GM19239 (cell line): ENCODE results near the gene PRKCE.
A peak's percentile ranks its signal among the peaks of the same experiment; 100 is the strongest.

ENCODE experiments used
- DNase-seq: peaks from one replicate; pipeline ENCODE4 v3.0.0; 2011; ENCODE audit warnings: low spot score; ENCODE audit not compliant: insufficient read length
- FAIRE-seq: peaks from 2 replicates; lab custom pipeline; 2011; peaks lifted over from hg19 to GRCh38; lab: Jason Lieb, UNC

PRKCE gene

DNA sequence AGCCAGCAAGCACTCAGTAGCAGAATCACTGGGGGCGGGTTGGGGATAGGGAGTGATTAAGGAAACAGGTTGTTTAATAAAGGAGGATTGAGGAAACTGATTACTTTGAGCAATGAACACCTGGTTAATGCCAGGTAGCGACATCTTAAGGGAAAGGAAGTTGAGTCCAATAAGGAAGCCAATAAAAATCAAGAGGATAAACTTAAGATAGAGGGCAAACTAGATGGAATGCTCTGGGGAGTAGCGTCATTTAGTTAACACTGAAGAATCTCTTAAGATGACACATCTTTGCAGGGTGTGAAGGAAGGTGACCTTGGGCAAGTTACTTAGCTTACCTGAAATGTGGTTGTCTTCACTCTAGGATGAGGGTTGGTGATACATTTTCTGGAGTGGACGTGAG, 242.7 kb downstream of the PRKCE start:
- FAIRE-seq: peak; percentile 8
- no peak for DNase-seq

DNA sequence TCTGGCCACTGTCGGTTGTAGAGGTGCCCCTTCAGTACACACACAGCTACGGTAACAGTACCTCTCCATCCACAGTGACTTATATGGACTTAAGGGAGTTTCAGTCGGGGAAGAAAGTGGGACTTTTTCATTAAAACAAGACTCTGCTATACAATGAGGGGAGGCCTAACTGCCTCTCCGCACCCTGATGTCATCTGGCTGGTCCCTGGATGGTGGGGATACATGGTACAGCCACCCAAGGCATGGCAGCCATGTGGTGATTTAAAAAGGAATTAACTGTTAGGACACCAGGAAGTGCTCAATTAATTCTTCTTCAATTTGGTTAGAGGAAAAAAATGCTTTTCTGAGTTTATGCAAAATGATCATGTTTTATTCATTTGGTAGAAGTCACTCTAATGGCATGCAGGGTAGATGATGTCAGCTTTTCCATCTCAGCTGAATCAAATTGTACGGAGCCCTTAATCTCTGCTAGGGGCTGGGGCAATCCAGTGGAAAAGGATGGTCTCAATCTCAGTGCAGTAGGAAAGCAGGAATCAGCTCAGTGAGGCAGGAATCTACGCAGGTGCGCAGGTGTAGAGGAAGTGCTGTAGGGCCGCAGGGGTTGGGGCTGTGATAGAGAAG, 243.9 kb downstream of the PRKCE start:
- FAIRE-seq (no peak), DNase-seq (no peak)

DNA sequence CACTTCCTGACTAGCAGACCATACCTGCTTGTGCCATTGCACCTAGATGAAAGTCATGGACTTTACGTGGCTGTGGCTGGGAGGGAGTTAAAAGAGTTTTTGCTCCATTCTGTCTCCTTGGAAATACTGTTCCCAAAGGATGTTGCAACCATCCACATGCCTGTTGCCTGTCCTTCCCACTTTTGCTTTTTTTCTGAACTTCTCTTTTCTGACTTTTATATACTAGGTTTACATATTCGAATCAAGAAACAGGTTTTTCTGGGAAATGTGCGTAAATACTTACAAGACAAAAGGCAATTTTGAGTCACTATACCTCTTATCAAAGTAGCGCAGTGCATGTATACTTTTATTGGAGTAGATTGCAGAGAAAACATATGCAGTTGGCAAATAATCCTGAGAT, 244.8 kb downstream of the PRKCE start:
- no peak for FAIRE-seq
- DNase-seq: no peak

DNA sequence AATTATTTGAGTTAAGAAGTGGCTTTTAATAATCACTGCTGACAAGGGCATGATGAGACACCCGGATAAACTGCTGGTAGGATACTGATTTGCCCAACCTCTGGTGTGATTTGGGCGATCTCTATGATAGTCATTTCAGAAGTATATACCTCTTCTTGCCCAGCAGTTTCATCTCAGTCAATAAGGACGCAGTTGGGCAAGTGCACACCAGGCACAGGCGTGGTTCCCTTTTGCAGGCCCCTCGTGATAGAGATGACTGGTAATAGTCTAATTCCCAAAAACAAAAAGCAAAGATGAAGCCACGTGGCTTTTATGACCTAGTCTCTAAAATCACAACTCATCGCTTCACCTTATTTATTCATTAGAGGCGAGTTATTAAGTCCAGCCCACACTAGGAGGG, 246.4 kb downstream of the PRKCE start:
- DNase-seq (no peak), FAIRE-seq (no peak)

DNA sequence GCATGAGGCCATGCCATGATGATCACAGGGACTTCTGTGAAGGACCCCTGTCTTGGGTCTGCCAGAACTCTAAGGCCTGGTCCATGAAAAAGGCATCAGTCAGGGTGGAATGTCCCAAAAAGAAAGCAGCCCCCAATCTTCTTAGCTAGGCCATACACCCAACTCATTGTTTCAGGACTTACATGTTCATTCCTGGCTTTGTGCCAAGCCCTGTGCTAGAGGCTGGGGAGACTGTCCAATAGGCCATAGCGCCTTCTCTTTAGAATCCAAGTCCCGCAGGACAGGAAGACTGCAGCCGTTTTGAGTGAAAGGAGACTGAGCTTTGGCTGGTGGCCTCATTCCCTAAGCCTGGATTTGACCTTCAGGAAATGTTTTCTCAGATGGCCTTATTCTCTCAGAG, 247.3 kb downstream of the PRKCE start:
- no peak for FAIRE-seq
- DNase-seq: no peak

DNA sequence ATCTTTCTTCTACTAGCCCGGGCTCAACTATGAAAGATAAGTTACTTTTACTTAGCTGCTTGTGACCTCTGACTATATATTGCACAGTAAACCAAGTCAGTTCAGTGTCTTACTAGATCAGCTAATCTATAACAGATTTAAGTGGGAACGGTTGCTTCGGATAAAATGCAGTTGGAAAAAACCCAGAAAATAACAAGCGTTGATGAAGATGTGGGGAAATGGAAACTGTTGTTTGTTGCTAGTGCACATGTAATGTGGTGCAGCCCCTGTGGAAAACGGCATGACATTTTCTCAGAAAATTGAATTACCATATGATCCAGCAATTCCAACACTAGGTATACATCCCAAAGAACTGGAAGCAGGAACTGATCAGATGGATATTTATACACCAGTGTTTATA, 248.5 kb downstream of the PRKCE start:
- no peak for FAIRE-seq
- no peak for DNase-seq

DNA sequence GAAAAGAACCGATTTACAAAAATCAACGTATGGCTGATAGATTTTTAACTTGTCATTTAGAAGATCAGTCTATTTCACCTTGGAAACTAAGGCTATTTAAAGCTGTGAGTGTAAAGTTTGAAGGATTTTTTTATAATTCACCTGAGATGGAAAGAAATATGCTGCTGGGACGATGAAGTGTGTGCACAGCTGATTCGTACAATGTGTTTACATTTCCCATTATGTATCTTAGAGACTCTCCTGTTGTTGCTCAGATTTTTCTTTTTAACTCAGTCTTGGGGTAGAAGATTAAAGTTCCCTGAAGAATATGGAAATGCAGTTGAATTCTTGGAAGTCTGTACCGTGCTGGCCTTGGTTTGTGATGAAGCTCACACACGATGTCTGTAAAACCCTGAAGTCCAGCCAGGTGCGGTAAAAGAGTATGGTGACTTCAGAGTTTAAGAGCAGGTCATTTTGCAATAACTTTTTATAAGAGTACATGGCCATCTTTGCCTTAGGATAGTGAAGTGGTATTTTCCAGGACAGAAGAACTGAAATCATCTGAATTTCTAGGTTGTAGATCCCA, 250.1 kb downstream of the PRKCE start:
- FAIRE-seq (no peak), DNase-seq (no peak)

DNA sequence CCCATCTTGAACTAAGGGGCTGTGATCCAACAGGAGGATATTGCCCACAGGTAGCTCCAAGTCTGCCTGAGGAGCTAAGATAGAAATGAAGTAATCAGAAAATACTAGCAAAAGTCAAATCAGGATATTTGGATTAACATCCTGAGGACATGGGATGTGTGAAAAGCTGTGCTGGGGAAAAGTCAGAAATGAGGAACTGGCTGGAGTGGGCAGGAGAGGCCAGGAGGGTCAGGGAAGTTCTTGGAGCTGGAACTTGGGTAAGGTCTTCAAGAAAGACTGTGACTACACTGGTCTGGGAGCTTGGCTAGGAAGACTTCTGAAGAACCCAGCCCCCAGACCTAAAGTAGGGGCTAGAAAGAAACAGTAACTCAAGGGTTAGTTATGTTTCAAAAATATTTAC, 250.9 kb downstream of the PRKCE start:
- DNase-seq: no peak
- FAIRE-seq: no peak

DNA sequence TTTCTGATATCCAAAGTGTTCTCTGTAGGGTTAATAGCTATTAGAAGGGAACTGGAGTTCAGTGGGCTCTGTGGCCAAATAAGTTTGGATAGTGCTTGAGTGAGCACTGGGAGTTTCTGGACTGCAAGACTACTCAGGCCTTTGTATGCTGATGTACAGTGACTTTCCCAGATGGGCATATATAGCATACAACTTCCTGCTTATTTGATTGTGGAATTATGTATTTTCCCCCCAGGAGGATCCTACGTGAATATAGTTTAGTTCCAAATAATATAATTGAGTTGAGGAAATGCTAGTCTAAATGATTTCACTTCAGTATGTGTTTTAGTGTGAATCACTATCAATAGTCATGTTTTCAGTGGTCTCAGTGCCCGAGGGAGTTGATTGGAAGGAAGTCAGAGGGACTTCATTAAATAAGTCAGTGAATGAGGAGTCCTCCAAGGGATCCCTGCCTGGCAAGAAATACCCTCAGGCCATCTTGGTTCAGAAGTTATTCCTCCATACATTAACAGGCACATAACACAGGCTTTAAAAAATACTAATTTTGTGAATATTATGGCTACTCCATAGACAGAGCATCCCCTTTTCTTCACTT, 251.4 kb downstream of the PRKCE start:
- DNase-seq: no peak
- no peak for FAIRE-seq

DNA sequence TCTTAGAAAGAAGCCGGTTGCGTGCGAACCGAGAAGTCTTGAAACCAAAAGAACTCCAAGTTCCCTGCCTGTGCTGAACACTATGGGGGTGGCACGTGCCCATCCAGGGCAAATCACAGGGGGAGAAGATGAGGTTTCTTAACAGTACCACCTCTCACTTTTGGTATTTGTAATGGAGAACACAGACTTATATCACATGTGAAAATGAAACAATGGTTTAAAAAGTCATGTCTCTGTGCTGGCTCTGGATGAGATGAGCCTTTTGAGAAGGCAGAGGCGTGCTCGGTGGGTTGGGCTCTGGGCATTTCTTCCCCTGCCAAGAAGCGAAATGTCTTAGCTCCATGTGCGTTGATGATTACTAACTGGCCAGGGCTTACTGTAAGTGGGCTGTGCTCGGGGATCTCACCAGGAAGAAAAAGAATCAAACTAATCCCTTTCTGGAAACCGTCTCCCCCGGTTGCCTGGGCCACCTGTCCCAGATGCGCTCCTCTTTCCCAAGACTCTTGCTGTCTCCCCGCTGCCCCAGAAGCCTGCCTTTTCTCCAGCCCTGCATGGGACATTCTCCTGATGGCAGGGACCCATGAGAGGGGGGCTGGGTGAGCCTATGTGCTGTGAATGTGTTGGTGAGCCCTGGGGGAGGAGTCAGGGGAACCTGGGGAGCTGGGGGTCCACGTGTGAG, 252.9 kb downstream of the PRKCE start:
- DNase-seq (peak; percentile 48), FAIRE-seq (peak; percentile 98)

DNA sequence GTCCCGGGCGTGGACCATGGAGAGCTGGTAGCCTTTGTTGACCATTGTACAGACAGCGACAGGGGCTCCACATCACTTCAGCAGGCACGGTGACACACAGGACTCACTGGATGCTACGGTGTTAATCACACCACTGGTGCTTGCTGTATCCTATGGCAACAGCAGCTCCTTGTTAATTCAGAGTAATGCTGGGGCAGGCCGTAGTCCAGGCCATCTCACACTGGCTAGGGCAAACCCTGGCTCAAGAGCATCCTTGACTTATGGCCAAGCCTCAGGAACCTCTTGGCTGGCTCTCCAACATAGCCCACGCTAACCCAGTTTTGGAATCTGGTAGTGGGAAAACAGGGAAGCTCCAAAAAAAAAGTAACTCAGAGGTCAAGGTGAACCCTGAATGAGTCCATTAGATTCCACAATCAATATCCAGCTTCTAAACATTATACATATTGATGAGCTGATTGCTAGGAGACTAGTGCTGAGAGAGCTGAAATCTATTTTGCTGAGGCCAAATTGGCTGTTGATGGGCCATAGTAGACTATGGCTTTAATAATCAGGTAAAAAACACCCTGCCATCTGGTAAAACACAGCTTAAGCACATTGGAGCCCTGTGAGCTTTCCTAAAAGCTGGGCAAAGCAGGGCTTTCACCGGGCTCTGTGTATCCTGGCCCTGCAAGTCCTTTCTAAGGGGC, 253.6 kb downstream of the PRKCE start:
- FAIRE-seq: no peak
- DNase-seq: no peak

DNA sequence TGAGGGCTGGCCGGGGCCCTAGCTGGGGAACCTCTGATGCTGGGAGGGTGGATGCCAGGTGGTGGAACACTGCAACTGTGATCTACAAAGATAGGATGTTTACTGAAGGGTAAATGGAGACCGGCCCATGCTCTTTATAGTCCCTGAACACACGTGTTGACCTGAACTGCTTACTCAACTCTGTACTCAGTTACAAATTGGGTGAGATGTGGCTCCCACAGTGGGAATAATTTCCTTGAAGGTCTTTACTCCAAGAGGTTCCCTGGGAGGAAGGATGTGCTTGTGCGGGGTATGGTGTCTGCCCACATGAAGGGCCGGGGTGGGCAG, 254.1 kb downstream of the PRKCE start:
- FAIRE-seq: peak; percentile 65
- no peak for DNase-seq

DNA sequence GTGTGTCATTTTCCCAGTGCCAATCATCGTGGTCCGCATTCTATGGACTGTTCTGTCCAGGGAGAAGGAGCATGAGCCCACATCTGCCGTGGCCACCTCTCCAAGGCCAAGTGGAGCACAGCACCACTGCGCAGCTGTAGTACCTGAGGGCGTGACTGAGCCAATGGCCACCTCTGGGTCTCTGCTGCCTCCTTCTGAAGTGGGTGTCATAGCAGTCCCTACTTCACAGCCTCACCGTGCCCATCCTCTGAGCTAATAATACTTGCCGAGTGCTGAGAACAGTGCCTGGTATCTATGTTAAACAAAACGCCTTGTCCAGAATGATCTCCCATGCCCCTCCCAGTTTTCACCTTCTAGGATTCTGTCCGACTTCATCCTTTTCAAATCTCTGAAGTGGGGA, 256.1 kb downstream of the PRKCE start:
- FAIRE-seq (no peak), DNase-seq (no peak)

DNA sequence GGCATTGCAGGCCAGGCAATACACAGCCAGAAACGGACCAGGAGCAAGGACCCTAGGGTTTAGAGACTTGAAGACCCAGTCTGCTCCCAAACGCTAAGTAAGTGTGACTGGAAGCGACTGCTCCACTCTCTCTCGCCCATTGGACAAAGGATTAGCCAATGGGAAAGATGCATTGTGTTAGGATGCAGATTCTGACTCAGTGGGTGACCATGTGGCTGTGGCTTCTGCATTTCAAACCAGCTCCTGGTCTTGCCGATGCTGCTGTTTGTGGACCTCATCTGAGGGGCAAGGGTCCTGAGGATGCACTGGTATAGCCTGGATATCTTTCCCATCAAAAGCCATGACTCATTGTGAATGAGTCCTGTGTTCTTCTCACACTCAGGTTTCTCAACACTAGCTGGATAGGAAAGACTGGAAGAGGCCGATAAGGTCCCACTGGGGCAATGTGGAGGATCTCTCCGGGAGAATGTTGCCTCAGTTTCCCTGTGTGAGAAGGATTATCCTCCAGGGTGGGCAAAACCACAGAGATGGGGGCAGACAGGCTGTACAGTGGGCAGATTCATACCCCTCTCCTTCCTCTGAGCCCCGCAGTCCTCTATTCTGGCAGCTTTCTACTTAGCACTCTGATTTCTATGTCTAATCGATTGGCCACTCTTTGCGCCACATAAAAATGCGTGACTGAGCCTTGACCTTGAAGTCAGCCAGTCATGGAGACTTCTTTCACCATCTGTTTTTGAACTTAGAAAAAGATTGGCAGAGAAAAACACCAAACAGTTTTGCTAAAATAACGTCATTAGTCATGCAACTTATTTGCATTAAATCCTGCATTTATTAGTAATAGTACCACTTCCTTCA, 257.1 kb downstream of the PRKCE start:
- FAIRE-seq (no peak), DNase-seq (no peak)

DNA sequence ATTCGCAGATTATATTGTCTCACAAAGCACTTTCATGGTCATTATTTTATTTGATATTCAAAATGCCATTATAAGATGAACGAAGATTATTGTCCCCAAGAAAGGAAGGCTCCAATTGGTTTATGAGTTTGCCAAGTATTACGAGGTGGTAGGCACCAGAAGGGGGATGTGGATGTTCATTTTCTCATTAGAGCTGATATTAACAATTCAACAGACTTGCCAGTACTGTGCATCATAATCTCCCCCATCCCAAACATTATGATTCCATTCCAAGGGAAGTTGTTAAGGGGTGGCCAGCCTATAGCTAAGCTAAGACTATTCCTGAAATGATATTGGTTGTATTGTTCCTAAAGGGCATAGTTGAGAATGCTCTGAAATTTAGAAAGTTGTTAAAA, 257.7 kb downstream of the PRKCE start:
- DNase-seq (no peak), FAIRE-seq (no peak)

DNA sequence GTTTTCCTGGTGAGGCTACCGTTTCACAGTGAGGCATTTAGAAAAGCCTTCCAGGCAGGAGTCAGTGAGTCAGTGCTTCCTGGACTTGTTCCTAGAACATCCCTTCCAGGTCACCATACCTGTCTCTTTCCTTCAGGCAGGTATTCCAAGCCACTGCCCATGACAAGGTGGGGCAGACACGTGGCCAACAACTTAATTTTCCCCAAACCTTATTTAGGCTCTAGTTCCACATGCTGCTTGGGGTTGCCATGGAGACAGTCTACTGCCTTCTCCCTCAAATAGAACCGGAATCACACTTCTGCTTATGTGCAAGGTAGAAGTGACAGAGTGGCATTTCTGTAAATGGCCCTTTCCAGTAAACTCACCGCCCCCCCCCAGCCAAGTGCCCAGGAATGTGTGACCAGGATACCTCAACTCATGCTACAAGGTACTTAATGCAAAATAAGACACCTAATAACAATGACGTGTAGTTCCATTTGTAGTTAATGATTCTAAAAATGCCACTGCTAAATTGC, 258.3 kb downstream of the PRKCE start:
- DNase-seq (peak; percentile 49), FAIRE-seq (peak; percentile 59)

DNA sequence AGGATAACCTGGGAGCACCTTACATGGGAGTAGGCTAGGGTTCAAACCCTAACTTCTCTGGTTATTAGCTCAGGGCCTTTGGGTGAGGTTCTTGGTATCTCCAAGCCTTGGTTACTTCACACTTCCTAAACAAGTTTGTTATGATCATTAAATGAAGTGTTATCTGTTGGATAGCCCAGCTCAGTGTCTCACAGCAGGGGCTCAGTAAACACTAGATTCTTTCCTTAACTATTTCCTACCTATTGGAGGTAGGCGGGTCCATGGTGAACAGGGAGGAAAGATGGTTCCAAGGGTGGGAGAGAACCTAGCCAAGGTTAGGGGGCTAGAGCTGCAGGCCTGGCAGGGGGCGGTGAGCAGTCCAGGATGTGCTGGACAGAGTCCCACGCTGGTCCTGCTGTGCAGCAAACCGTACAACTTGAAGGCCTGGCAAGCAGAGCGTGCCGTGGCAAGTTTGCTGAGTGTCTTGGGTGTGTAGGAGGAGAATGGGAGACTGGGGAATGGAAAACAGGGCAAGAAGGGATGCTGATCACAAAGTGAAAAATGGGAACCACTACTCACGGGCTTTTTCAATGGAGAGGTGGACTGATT, 259.1 kb downstream of the PRKCE start:
- DNase-seq (no peak), FAIRE-seq (no peak)

DNA sequence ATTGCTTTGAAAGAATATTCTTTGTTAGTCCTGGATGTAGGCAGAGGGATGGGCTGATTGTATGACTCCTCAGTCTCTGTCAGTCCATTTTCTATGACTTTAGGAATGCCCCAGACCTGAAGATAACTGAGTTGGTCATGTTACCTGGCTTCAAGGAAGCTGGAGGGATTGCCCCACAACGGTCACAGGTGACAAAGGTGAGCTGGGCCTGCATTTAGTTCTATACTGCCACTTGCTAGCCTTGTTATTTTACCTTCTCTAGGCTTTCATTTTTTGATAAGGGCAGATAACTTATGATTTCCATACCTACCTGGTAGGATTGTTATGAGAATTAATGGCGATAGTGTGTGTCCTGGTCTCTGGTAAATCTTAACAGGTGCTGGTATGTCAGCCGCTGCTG, 260.1 kb downstream of the PRKCE start:
- FAIRE-seq: no peak

DNA sequence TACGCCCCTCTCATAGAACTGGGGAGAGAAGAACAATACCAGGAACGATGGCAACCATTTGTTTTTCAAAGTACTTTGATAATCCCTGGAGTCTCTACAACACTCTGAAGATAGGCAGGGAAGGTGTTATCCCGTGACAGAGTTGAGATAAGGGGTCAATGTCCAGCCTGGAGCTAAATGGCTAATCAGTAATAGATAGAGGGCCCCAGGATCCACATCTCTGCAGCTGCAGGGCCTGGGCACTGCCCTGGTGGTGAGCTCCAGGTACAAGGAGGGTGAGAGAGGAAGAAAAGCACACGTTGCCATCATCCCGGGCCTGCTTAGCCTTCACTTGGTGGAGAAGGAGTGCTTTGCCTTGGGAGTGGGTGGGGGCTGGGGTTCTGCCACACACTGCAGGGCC, 260.6 kb downstream of the PRKCE start:
- FAIRE-seq (no peak), DNase-seq (no peak)

More for the DNA sequence above, 260.1 kb downstream of the PRKCE start:
- no peak for DNase-seq

DNA sequence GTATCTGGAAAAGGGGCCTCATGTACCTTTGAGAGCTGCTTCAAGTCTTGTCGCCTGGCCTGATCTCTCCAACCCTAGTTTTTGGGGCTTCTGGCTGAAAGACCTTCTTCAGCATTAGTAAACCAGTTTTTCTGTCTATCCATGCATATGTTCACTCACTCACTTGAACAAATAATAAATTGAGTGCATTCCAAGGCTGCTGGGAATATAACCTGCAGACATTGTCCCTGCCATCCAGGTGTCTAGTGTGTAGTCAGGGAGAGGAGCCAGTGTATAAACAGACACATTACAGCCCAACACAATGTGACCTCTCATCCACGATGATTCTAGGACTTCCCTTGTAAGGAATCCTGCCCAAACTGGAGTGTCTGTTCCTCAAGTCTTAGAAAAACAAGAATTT, 262.1 kb downstream of the PRKCE start:
- DNase-seq: no peak
- FAIRE-seq: no peak
